Occipital lobe (tissue), 2 donors: ENCODE measurements around the gene ATP10D. TPM values are rescaled to one million over a fixed set of nuclear protein-coding genes. Genes with fewer than 3 reads are reported as not detected.
"Not testable (repeated sequence)": the region's sequence is repeated elsewhere in the genome, so short reads cannot be mapped to it uniquely, and the experiment has no call there.

ENCODE experiments used
- DNase-seq: peaks from one replicate; lab custom pipeline; 2025; lab: John Stamatoyannopoulos, UW
- total RNA-seq: library from RNA; depleted of rRNA; stranded (reverse); fragments of >200 nt; gene quantifications from one replicate; pipeline ENCODE4 v1.2.3, GENCODE V29; 2014

The ATP10D gene
- total RNA-seq, 1 donor from 2014 or later: 11.2 TPM

- DNase-seq: no peak
Observed at GRCh38 chr4:47534772-47535171, 49.7 kb downstream of the ATP10D start.

- no peak for DNase-seq
Observed at GRCh38 chr4:47535567-47536147, 50.6 kb downstream of the ATP10D start.

DNA sequence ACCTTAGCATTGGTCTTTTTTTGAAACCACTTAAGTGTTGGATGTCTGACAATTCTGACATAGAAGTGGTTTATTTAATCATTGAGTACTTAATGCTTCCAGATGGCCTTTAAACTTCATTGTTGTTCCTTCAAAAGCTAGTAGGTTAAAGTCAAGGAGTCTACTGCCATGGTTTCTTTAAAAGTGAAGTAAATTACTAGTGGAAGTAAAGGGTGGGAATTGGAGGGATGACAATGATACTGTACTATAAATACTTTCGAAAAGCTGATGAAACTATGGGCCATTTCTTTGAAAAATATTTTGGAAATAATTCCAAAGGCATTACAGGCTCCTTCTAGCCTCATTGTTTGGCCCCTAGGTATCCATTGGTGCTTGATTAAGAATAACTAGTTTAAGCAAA is 51.9 kb downstream of the ATP10D start:
- no peak for DNase-seq

- DNase-seq: no peak
Observed at GRCh38 chr4:47538111-47538824, 53.2 kb downstream of the ATP10D start.

- DNase-seq: no peak
Observed at GRCh38 chr4:47538825-47539154, 53.7 kb downstream of the ATP10D start.

DNA sequence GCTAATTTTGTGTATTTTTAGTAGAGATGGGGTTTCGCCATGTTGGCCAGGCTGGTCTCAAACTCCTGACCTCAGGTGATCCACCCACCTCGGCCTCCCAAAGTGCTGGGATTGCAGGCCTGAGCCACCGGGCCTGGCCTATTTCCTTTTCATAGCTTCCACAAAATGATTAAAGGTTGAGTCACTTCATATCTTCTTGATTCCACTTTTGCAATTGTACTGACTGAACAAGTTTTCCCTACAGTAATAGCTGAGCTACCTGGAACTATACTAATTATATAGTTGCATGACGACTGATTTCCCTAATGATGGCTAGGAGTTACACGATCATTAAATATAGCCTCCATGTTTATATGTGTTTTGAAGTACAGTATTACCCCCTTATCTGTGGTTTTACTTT is 57.6 kb downstream of the ATP10D start:
- not testable (repeated sequence) for DNase-seq

- no peak for DNase-seq
Observed at GRCh38 chr4:47543331-47543730, 58.3 kb downstream of the ATP10D start.

GRCh38 chr4:47550357-47550756 is 65.3 kb downstream of the ATP10D start:
- not testable (repeated sequence) for DNase-seq

- DNase-seq: no peak
Observed at GRCh38 chr4:47550899-47551548, 65.9 kb downstream of the ATP10D start.

- no peak for DNase-seq
Observed at GRCh38 chr4:47551682-47552081, 66.6 kb downstream of the ATP10D start.

GRCh38 chr4:47553329-47554125 is 68.5 kb downstream of the ATP10D start:
- no peak for DNase-seq

DNA sequence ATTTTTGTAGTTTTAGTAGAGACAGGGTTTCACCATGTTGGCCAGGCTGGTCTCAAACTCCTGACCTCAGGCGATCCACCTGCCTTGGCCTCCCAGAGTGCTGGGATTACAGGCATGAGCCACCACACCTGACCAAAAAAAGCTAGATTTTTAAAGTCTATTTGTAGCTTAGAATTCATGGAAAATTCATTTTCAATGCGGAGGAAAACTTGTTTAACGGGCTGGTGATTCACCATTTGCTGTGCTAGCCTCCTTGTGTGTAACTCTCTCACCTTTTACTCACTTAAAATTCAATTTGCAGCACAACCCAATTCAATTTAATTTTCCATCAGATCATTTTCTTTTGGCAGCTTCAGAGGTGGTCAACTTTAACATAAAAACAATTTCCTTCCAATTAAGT is 70.8 kb downstream of the ATP10D start:
- DNase-seq: not testable (repeated sequence)

GRCh38 chr4:47557255-47557654 is 72.2 kb downstream of the ATP10D start:
- DNase-seq: no peak

DNA sequence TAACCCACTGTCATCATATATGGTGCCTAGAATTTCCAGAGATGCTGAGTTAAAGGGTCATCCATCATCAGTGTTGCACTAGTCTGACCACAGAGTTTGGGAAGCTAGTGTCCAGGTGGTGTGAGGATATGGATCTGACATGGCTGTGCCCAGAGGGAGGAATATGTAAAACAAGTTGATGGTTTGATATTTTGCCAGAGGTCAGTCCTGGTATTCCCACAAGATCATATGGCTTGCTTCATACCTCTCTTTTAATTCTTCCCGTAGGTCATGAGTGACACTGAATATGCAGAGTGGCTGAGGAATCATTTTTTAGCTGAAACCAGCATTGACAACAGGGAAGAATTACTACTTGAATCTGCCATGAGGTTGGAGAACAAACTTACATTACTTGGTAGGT is 75.6 kb downstream of the ATP10D start:
- no peak for DNase-seq

DNA sequence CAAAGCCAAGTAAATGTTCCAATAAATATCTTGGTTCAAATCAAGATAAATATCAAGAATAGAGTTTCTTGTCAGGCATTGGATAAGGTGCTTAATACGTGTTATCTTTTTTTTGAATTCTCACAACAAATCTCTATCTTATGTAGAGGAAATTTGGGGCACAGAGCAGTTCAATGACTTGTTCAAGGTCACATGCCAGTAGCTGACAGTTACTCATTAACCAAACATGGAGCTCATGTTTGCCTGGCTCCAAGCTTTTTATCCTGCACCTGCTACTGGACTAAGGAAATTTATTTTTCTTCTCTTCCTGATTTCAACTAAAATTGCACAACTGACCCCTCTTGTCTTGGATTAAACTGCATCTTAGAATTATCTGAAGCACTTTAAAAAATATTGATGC is 76.3 kb downstream of the ATP10D start:
- no peak for DNase-seq

- DNase-seq: no peak
Observed at GRCh38 chr4:47562297-47562696, 77.2 kb downstream of the ATP10D start.

GRCh38 chr4:47566566-47566965 is 81.5 kb downstream of the ATP10D start:
- no peak for DNase-seq

DNA sequence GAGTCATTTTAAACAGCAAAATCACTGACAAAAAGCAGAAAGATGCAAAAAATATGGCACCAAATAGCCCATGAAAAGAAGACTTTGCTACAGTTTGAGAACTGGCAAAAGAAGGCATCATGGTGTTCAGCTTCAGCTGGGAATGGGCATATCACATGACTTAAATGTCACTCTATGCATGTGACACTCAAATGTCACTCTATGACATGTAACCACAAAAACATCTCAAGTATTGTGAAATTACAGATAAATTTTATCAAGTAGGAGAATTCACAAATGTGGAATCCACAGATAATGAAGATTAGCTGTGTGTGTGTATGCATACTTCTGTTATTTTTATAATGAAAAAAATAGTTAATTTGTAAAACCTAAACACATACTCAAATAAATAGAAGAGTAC is 81.9 kb downstream of the ATP10D start:
- no peak for DNase-seq

- DNase-seq: no peak
Observed at GRCh38 chr4:47567511-47567910, 82.4 kb downstream of the ATP10D start.

DNA sequence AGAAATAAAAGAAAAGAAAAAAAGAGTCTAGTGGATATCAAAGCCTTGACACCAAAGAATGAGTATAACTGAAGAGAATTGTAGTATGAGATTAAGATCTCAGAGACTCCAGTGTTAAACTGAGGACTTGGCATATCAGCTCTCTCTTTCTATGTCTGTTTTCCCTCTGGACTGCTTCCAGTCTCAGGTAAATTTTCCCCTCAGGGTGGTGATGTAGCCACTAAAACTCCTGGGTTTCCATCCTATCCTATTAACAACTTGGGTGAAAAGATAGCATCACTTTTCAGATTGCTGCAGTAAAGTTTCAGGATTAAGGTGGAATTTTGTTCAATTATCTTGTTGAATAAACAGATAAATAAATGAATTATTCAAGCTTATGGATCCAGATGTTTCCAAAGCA is 85.7 kb downstream of the ATP10D start:
- DNase-seq: no peak

GRCh38 chr4:47572981-47573380 is 87.9 kb downstream of the ATP10D start:
- no peak for DNase-seq
